ENCODE results near the gene MTHFD2L. TPM values are rescaled to one million over a fixed set of nuclear protein-coding genes. Genes with fewer than 3 reads are reported as not detected.
"Not testable (repeated sequence)": the region's sequence is repeated elsewhere in the genome, so short reads cannot be mapped to it uniquely, and the experiment has no call there.

Gene MTHFD2L
- total RNA-seq, 1 donor from 2014 or later = 6.3 TPM

DNA sequence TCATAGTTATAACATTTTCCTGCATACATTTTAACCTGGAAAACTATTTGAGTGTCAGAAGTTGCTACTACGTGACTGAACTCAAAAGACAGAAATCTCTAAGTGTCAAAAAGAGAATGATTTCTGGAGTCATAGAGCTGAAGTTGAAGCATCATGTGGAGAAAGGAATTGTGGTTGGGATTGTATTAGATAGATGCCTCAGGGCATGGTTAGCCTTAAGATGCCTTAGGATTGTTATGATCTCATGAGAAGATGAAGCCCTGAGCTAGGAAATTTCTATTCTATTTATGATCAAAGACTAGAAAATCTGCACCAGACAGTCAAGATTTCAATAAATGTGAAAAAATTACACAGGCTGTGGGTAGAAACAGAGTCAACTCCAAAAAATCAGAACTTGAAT, 170.6 kb downstream of the MTHFD2L start:
- intact Hi-C loops (cut with micrococcal nuclease) = loop anchor here (10.0 kb wide), 1 partner anchor 546 kb away; no protein-coding TSS in a partner anchor

DNA sequence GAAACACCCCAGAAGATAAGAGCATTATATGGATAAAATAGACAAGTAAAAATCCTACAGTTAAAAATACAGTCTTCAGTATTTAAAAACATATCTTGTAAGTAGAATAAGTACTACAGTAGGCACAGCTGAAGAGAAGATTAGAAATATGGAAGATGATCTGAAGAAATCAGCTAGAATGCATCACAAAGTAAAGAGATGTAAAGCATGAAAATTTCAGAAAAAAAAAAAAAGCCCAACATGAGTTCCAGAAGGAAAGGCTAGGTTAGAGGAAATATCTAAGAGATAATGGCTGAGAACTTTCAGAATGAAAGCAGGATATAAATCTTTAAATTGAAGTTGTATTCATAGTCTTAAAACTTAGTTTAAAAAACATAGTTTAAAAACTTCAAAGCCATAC, 171.4 kb downstream of the MTHFD2L start:
- intact Hi-C loops (cut with micrococcal nuclease) = loop anchor here (10.0 kb wide), 1 partner anchor 545 kb away; no protein-coding TSS in a partner anchor

DNA sequence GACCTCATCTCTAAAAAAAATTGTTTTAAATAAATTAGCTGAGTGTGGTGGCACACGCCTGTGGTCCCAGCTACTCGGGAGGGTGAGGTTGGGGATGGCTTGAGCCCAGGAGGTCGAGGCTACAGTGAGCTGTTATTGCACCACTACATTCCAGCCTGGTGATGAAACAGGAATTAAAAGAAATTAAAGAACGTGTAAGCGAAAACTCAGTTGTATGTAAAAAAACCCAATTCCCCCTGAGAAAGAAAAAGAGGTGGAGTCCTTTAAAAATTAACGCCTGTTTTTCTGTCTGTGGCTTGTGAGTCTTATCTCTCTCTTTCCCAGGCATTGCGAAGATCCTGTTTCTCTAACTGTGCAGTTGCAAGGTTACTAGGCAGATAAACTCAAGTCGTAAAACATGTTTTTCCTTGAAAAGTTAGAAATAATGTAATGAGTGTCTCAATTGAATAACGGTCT, 172.4 kb downstream of the MTHFD2L start:
- intact Hi-C loops (cut with micrococcal nuclease) = no loop called here

DNA sequence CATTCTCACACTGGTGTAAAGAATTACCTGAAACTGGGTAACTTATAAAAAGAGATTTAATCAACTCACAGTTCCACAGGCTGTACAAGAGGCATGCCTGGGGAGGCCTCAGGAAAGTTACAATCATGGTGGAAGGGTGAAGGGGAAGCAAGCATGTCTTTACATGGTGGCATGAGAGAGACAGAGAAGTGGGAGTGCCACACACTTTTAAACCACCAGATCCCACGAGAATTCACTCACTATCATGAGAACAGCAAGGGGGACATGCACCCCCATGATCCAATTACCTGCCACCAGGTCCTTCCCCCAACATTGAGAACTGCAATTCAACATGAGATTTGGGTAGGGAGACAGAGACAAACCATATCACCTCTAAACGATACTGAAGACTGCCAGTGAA, 173.3 kb downstream of the MTHFD2L start:
- intact Hi-C loops (cut with micrococcal nuclease) = no loop called here

DNA sequence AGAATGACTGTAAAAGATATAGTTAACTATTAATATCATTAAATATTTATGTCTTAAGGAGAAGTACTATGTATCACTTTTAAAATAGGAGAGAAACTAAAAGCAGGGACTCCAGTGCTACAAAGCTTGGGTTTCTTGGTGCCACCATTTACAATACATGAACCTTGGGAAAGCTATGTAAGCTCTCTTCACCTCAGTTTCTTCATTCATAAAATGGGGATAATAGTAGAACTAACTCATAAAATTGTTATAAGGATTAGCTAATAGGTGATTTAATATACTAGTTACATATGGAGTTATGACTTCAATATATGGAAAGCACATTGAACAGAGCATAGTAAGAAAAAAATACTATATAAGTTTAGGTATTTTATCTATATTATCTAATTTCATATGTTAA, 174.0 kb downstream of the MTHFD2L start:
- intact Hi-C loops (cut with micrococcal nuclease) = no loop called here

DNA sequence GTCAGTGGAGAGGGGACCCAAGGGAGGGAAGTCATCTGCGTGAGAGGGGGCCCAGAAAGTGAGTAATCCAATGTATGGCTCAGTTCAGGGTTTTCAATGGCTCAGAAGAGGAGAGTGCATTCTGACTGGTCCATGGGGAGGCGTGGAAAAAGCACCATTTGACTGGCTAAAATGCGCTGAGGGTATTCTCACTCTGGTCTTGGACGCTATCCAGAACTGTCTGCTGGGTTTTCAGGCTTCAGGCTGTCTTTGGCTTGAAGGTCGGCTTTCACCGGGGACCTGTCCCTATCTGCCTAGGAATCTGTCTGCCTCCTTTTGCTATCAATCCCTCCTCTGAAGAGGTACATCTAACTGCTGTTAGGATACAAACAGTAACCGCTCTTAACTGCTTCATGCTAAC, 176.7 kb downstream of the MTHFD2L start:
- intact Hi-C loops (cut with micrococcal nuclease) = no loop called here

DNA sequence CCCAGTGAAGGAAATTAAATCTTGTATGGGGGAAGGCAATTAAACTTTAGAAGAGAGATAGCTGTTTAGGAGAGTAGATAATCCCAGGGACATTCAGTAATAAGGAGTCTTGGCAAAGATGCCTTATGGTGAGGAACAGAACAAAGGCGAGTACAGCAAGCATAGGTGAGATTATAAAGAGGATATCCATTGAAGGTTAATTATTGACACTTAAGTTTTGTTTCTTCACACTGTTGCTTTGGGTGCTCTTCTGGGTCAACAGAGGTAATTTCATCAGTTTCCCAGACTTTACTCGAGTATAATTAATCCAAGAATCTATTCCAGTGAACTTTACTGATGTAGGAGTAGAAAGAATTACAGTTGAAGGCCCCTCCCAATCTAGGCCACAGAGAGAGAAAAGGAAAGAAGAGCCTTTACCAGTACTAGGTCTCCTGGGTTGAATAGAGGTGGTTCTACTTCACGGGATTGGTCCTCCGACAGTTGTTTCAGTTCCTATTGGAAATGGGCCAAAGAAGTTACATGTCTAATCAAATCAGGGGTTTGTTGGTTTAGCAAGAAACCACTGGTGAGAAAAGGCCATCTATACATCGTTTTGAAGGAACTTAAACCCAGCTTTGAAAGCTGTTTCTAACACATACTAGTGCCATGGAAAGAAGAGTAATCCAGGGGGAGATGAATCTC, 177.6 kb downstream of the MTHFD2L start:
- intact Hi-C loops (cut with micrococcal nuclease) = no loop called here

DNA sequence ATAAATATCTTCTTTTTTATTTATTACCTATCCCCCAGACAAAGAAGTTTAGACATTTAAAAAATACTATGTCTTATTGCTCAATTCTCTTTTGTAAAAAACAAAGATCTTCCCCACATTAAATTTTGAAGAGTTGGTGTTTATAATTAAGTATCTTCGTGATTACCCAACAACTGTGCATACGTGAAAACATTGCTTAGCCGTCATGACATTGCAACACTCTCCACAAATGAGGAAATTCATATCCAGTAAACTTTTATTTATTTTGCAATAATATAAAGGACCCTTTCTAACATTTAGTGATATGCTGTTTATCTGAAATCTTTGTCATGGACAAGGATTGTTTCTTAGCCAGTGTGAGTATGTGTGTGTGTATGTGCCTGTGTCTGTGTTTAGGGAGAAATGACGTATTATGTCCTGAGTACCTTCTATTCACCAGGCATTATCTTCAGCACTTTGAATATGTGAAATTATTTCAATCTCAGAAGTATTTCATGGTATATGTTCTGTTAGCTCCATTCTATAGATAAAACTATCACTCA, 180.9 kb downstream of the MTHFD2L start:
- intact Hi-C loops (cut with micrococcal nuclease) = no loop called here

DNA sequence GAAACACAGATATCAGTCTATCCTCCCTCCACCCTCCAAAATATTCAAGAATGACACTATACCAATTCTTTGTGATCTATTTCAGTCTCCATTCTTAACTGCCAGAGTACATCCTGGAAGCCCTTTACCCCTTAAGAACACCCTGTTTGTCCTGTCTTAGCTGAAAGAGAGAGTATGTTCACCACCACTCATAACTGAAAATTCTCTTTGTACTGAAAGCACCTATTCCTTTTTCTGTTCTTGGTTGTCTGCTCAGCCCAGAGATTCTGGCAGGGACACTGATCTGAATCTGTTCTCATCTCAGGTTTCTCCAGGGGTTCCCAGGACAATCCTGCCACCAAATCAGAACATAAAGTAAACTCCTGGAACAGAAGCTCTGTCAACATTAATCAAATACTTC, 181.6 kb downstream of the MTHFD2L start:
- intact Hi-C loops (cut with micrococcal nuclease) = no loop called here

DNA sequence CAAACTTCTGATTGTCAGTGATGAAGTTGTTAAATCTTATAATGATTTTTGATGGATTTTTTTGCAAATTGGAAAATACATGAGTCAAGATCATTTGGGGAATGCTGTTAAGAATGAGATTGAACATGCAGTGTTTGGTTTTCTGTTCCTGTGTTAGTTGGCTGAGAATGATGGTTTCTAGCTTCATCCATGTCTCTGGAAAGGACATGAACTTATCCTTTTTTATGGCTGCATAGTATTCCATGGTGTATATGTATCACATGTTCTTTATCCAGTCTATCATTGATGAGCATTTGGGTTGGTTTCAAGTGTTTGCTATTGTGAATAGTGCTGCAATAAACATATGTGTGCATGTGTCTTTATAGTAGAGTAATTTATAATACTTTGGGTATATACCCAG, 182.5 kb downstream of the MTHFD2L start:
- intact Hi-C loops (cut with micrococcal nuclease) = not testable (repeated sequence)

DNA sequence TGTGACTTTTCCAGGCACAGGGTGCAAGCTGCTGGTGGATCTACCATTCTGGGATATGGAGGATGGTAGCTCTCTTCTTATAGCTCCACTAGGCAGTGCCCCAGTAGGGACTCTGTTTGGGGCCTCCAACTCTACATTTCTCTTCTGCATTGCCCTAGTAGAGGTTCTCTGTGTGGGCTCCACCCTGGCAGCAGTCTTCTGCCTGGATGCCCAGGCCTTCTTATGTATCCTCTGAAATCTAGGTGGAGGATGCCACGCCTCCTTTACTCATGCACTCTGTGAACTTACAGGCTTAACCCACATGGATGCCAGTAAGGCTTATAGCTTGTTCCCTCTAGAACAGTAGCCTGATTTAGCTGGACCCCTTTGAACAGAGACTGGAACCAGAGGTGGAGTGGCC, 186.1 kb downstream of the MTHFD2L start:
- intact Hi-C loops (cut with micrococcal nuclease) = no loop called here

Other genes with a start within 250 kb of the MTHFD2L start
- not detected in 2 replicates for gene PF4, start 176.1 kb upstream of the MTHFD2L start, total RNA-seq
- gene PPBP, start 169.9 kb upstream of the MTHFD2L start, total RNA-seq = not detected in 2 replicates
- gene CXCL5, start 159.4 kb upstream of the MTHFD2L start, total RNA-seq = not detected in 2 replicates
- gene CXCL3, start 119.4 kb upstream of the MTHFD2L start, total RNA-seq = 0.12 TPM in 1 of 2 replicates, not detected in the other
- 0.44 TPM in 1 of 2 replicates, not detected in the other for gene CXCL2, start 58.9 kb upstream of the MTHFD2L start, total RNA-seq
- gene EPGN, start 150.4 kb downstream of the MTHFD2L start, total RNA-seq = not detected in 2 replicates
- not detected in 2 replicates for gene EREG, start 207.0 kb downstream of the MTHFD2L start, total RNA-seq

Measured in T-helper 1 cell treated with Interleukin-12 subunit alpha and Interleukin-12 subunit beta and Interleukin-4 antibody, amounts not matched to agents 30 ng/mL and 1 ng/mL, for 36 hours (primary cell).